Measurements from ENCODE around the gene ARFGAP2. TPM values are rescaled to one million over a fixed set of nuclear protein-coding genes. Genes with fewer than 3 reads are reported as not detected.

Gene ARFGAP2
- total and polyA plus RNA-seq, 2 donors: 60.6 to 64.8 TPM

DNA sequence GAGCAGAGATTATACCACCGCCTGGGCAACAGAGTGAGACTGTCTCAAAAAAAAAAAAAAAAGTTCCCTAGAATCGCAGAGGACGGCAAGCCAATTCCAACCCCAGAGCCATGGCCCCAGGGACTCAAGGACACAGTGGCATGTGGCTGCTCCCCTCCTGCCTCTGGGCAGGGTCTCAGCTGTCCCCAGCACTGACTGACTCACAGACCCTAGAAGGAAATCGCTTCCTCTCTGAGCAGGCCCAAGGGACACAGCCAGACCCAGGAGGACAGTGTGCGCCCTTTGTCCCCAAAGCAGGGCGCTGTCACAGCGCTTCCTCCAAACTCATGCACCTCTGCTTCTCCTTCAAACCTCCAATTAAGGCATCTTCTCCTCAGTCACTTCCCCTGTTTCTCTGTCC, 7.3 kb upstream of the ARFGAP2 start:
- Histone ChIP-seq H3K4me1 (ENCODE audit: control insufficient read depth in 2 of 2, insufficient read depth in 2 of 2, low read length in 2 of 2) (peaks cover 7 to 19% of the 10 kb centered on the region in 2 donors), H3K27me3 (ENCODE audit: control insufficient read depth in 2 of 2, insufficient read depth in 1 of 2, low read length in 1 of 2) (peaks cover 41 to 59% of the 10 kb centered on the region in 2 donors), H3K36me3 (ENCODE audit: control insufficient read depth in 2 of 2, insufficient read depth in 2 of 2, low read length in 1 of 2) (no peaks in the 10 kb centered on the region), H3K4me3 (ENCODE audit: low read length in 2 of 2) (no peak overlapping the region), H3K27ac (ENCODE audit: low read depth in 1 of 2, low read length in 1 of 2) (no peak overlapping the region), H3K9me3 (ENCODE audit: control insufficient read depth in 2 of 2, insufficient read depth in 1 of 2, low read length in 1 of 2) (peaks cover 0 to 10% of the 10 kb centered on the region in 2 donors)
- over 99% methylated on average over 7 of the region's 7 CpGs for WGBS
- DNase-seq (ENCODE audit: low read depth in 6 of 9, low spot score in 9 of 9): no peak

DNA sequence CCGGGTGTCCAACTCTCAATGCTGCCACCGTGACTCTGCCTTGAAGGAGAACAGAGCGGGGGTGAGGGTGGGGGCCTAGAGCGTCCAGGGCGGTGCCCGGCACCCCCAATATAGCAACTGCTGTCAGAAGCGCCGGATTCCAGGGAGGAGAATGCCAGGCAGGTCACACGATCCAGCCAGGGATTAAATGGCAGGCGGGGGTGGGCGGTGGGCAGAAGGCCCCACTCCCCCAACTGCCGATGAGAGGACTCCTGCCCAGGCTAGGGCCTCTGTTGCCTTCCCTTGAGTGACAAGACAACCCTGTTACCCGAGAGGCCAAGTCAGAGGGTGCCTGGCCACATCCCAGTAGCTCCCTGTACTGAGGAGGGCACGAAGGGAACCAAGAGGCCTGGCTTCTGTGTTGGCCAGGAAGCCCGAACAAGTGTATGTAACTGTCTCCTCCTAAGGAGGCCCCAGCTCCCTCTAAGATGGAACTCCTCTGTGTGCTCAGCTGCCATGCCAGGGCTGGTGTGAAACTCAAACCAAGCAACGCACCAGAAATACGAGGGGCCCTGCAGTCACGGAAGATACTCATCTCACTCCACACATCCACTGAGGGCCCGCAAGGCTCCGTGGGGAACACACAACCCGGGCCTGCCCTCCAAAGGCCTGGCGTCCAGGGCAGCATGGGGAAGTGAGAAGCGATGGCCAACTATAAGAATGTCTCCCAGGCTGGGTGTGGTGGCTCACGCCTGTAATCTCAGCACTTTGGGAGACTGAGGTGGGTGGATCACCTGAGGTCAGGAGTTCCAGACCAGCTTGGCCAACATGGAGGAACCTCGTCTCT, 6.6 kb upstream of the ARFGAP2 start:
- Histone ChIP-seq H3K27me3 (ENCODE audit: control insufficient read depth in 2 of 2, insufficient read depth in 1 of 2, low read length in 1 of 2) (peaks cover 39 to 52% of the 10 kb centered on the region in 2 donors), H3K36me3 (ENCODE audit: control insufficient read depth in 2 of 2, insufficient read depth in 2 of 2, low read length in 1 of 2) (no peaks in the 10 kb centered on the region), H3K27ac (ENCODE audit: low read depth in 1 of 2, low read length in 1 of 2) (no peak overlapping the region), H3K4me1 (ENCODE audit: control insufficient read depth in 2 of 2, insufficient read depth in 2 of 2, low read length in 2 of 2) (peaks cover 7 to 19% of the 10 kb centered on the region in 2 donors), H3K9me3 (ENCODE audit: control insufficient read depth in 2 of 2, insufficient read depth in 1 of 2, low read length in 1 of 2) (peaks cover 0 to 10% of the 10 kb centered on the region in 2 donors), H3K4me3 (ENCODE audit: low read length in 2 of 2) (no peak overlapping the region)
- 97% methylated on average over 25 of the region's 25 CpGs for WGBS
- DNase-seq (ENCODE audit: low read depth in 6 of 9, low spot score in 9 of 9): no peak

DNA sequence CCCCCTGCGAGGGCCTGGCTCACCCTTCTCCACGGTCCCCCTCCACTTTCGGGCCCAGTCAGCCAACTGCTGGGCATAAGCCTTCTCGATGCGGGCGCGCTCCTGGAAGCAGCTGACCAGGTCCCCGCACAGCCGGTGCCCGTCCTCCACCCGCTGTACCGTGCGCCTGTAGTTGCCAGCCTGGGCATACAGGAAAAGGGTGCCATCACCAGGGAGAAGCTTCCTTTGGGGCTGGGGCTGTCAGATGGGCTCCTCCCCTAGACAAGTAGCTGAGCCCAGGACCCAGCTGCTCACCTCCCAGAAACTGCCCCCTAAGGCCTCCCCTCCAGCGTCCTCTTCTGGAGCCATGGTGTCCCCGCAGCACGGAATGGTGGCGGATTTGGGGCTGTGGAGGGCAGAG, 5.7 kb upstream of the ARFGAP2 start:
- Histone ChIP-seq H3K36me3 (ENCODE audit: control insufficient read depth in 2 of 2, insufficient read depth in 2 of 2, low read length in 1 of 2) (no peaks in the 10 kb centered on the region), H3K27me3 (ENCODE audit: control insufficient read depth in 2 of 2, insufficient read depth in 1 of 2, low read length in 1 of 2) (peaks cover 32 to 43% of the 10 kb centered on the region in 2 donors), H3K4me3 (ENCODE audit: low read length in 2 of 2) (no peak overlapping the region), H3K27ac (ENCODE audit: low read depth in 1 of 2, low read length in 1 of 2) (no peak overlapping the region), H3K4me1 (ENCODE audit: control insufficient read depth in 2 of 2, insufficient read depth in 2 of 2, low read length in 2 of 2) (peaks cover 7 to 21% of the 10 kb centered on the region in 2 donors), H3K9me3 (ENCODE audit: control insufficient read depth in 2 of 2, insufficient read depth in 1 of 2, low read length in 1 of 2) (peaks cover 0 to 10% of the 10 kb centered on the region in 2 donors)
- WGBS: 97% methylated on average over 17 of the region's 17 CpGs
- DNase-seq (ENCODE audit: low read depth in 6 of 9, low spot score in 9 of 9): no peak

DNA sequence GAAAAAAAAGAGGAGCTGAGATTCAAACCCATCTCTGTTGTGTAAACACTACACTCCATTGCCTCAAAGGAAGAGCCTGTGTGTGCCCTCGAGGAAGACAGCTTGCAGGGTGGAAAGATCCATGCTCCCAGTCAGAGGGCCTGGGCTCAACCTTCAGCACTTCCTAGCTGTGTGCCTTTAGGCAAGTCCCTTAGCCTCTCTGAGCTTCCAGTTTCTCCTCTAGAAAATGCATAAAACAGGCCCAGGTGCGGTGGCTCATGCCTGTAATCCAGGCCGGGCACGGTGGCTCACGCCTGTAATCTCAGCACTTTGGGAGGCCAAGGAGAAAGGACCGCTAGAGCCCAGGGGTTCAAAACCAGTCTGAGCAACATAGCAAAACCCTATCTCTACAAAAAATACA, 4.6 kb upstream of the ARFGAP2 start:
- Histone ChIP-seq H3K4me1 (ENCODE audit: control insufficient read depth in 2 of 2, insufficient read depth in 2 of 2, low read length in 2 of 2) (peaks cover 0 to 14% of the 10 kb centered on the region in 2 donors), H3K36me3 (ENCODE audit: control insufficient read depth in 2 of 2, insufficient read depth in 2 of 2, low read length in 1 of 2) (no peaks in the 10 kb centered on the region), H3K4me3 (ENCODE audit: low read length in 2 of 2) (no peak overlapping the region), H3K9me3 (ENCODE audit: control insufficient read depth in 2 of 2, insufficient read depth in 1 of 2, low read length in 1 of 2) (peaks cover 0 to 10% of the 10 kb centered on the region in 2 donors), H3K27ac (ENCODE audit: low read depth in 1 of 2, low read length in 1 of 2) (no peak overlapping the region), H3K27me3 (ENCODE audit: control insufficient read depth in 2 of 2, insufficient read depth in 1 of 2, low read length in 1 of 2) (peaks cover 21 to 32% of the 10 kb centered on the region in 2 donors)
- 95% methylated on average over 6 of the region's 6 CpGs for WGBS
- no peak for DNase-seq (ENCODE audit: low read depth in 6 of 9, low spot score in 9 of 9)

DNA sequence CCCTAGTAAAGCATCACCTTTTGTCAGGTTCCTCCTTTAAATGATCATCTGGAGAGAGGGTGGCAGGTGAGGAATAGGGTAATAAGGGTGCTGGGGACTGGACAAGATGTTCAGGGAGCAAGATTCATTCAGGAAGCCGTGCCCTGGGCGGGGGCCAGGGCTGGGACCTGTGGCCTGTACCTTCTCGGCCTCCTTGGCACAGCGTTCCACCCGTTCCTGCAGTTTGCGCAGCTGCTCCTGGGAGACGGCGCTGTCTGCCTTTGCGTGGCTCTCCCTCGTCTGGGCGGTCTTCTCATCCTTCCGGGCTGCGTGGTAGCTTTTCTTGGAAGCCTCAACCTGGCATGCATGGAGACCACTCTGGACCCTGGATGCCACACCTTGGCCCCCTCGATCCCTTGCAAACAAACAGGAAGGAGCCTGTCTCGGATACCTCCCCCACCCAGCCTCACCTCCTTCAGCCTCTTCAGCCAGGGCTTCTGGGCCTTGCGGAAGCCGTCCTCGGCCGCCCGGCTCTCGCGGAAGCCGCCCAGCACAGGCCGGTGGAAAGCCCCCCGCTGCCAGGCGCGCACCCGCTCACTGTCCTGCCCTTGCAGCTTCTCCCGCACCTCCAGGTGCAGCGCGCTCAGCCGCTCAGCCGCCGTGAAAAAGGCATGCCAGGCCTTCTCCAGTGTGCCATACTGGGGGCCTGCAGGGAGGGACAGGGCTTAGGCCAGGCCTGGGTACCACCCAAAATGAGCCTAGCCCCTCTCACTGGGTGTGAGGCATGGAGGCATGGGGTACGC, 3.5 kb upstream of the ARFGAP2 start:
- Histone ChIP-seq H3K4me1 (ENCODE audit: control insufficient read depth in 2 of 2, insufficient read depth in 2 of 2, low read length in 2 of 2) (peaks cover 5 to 20% of the 10 kb centered on the region in 2 donors), H3K27ac (ENCODE audit: low read depth in 1 of 2, low read length in 1 of 2) (no peak overlapping the region), H3K36me3 (ENCODE audit: control insufficient read depth in 2 of 2, insufficient read depth in 2 of 2, low read length in 1 of 2) (peaks cover under 1 to 2% of the 10 kb centered on the region in 2 donors), H3K27me3 (ENCODE audit: control insufficient read depth in 2 of 2, insufficient read depth in 1 of 2, low read length in 1 of 2) (peaks cover 10 to 22% of the 10 kb centered on the region in 2 donors), H3K9me3 (ENCODE audit: control insufficient read depth in 2 of 2, insufficient read depth in 1 of 2, low read length in 1 of 2) (peaks cover 0 to 3% of the 10 kb centered on the region in 2 donors), H3K4me3 (ENCODE audit: low read length in 2 of 2) (no peak overlapping the region)
- WGBS: 98% methylated on average over 35 of the region's 35 CpGs
- DNase-seq (ENCODE audit: low read depth in 6 of 9, low spot score in 9 of 9): no peak

DNA sequence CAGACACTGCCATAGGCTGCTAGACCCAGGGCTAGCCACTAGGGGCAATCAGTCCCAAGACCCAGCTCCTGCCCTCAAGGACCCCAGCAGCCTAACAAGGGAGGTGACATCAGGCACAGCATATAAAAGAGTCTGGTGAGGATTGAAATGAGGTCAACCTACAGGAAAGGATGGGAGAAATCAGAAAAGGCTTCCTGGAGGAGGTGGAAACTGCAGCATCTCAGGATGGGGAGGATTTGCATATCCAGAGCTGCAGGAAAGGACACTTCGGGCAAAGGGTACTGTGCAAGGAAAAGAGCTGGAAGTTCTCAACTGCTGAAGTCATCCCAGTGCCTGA, 2.9 kb upstream of the ARFGAP2 start:
- no peak overlapping the region for H3K4me3 ChIP-seq (ENCODE audit: low read length in 2 of 2)
- H3K27ac ChIP-seq (ENCODE audit: low read depth in 1 of 2, low read length in 1 of 2): no peak overlapping the region
- no peaks in the 10 kb centered on the region for H3K9me3 ChIP-seq (ENCODE audit: control insufficient read depth in 2 of 2, insufficient read depth in 1 of 2, low read length in 1 of 2)
- H3K27me3 ChIP-seq (ENCODE audit: control insufficient read depth in 2 of 2, insufficient read depth in 1 of 2, low read length in 1 of 2): peaks cover 5 to 16% of the 10 kb centered on the region in 2 donors
- H3K36me3 ChIP-seq (ENCODE audit: control insufficient read depth in 2 of 2, insufficient read depth in 2 of 2, low read length in 1 of 2): peaks cover 6 to 8% of the 10 kb centered on the region in 2 donors
- WGBS: 94% methylated on average over 1 of the region's 1 CpG
- DNase-seq (ENCODE audit: low read depth in 6 of 9, low spot score in 9 of 9): peak in 3 of 9 donors; percentile 31 to 69 (median 49)
- H3K4me1 ChIP-seq (ENCODE audit: control insufficient read depth in 2 of 2, insufficient read depth in 2 of 2, low read length in 2 of 2): peaks cover 5 to 25% of the 10 kb centered on the region in 2 donors

DNA sequence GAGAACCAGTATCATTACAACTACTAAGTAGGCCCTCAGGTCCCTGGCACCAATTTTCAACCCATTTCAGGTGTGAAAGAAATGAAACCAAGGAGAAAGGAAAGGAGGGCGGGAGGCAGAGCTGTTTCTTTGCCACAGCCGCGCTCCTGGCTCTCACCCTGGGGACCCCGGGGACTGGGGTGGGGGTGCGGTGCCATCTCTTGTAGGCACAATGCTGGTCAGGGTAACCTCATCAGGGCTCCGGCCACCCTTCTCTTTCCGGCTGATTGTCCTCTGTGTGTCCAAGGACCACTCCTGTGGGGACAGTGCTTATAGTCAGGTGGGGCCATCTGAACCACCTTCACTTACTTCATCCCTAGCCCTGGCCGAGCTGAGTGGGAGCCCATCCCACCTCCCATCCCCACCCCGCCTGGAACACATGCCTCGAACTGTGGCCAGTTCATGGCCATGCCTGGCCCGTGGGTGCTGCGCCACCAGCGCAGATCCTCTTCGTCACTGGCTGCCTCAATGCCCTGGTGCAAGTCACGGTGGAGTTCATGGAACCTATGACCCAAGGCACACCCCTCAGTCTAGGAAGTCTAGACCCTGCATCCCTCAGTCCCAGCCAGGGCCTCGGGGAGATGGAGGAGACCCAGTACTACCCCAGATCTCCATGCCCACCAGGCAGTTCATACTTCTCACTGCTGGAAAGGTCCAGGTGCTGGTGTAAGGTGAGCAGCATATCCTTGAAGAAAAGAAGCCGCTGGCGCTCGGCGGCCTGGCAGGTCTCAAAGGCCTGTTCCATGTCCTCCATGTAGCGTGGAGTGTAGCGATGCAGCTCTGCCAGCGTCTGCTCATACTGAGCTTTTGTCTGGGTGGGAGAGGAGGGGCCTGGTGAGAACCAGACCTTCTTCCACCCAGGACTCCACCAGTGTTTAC, 2.3 kb upstream of the ARFGAP2 start:
- Histone ChIP-seq H3K36me3 (ENCODE audit: control insufficient read depth in 2 of 2, insufficient read depth in 2 of 2, low read length in 1 of 2) (peaks cover 8 to 10% of the 10 kb centered on the region in 2 donors), H3K27ac (ENCODE audit: low read depth in 1 of 2, low read length in 1 of 2) (no peak overlapping the region), H3K27me3 (ENCODE audit: control insufficient read depth in 2 of 2, insufficient read depth in 1 of 2, low read length in 1 of 2) (peaks cover 2 to 10% of the 10 kb centered on the region in 2 donors), H3K4me3 (ENCODE audit: low read length in 2 of 2) (no peak overlapping the region), H3K4me1 (ENCODE audit: control insufficient read depth in 2 of 2, insufficient read depth in 2 of 2, low read length in 2 of 2) (peaks cover 5 to 26% of the 10 kb centered on the region in 2 donors), H3K9me3 (ENCODE audit: control insufficient read depth in 2 of 2, insufficient read depth in 1 of 2, low read length in 1 of 2) (no peaks in the 10 kb centered on the region)
- 98% methylated on average over 23 of the region's 23 CpGs for WGBS
- no peak for DNase-seq (ENCODE audit: low read depth in 6 of 9, low spot score in 9 of 9)

DNA sequence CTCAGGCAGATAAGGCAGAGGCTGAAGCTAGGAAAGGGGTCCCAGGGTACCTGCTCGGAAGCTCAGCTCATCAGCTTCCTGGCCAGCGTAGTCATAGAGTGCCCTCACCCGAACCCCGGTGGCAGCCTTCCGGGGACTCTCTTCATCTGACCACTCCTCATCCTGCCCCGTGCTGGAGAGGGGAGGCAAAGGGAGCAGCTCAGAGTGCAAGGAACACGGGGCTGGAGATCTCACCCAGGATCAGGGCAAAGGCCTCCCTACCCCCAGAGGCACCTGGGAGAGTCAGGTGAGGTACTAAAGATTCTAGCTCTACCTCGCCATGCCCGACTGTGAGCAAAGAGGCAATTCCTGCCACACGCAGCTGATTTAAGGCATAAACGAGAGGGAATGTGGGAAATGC, 1.6 kb upstream of the ARFGAP2 start:
- no peak overlapping the region for H3K27ac ChIP-seq (ENCODE audit: low read depth in 1 of 2, low read length in 1 of 2)
- H3K4me3 ChIP-seq (ENCODE audit: low read length in 2 of 2): no peak overlapping the region
- H3K27me3 ChIP-seq (ENCODE audit: control insufficient read depth in 2 of 2, insufficient read depth in 1 of 2, low read length in 1 of 2): peaks cover 2 to 6% of the 10 kb centered on the region in 2 donors
- no peak for DNase-seq (ENCODE audit: low read depth in 6 of 9, low spot score in 9 of 9)
- no peaks in the 10 kb centered on the region for H3K9me3 ChIP-seq (ENCODE audit: control insufficient read depth in 2 of 2, insufficient read depth in 1 of 2, low read length in 1 of 2)
- H3K36me3 ChIP-seq (ENCODE audit: control insufficient read depth in 2 of 2, insufficient read depth in 2 of 2, low read length in 1 of 2): peaks cover 15 to 17% of the 10 kb centered on the region in 2 donors
- H3K4me1 ChIP-seq (ENCODE audit: control insufficient read depth in 2 of 2, insufficient read depth in 2 of 2, low read length in 2 of 2): peaks cover 5 to 26% of the 10 kb centered on the region in 2 donors
- 97% methylated on average over 11 of the region's 11 CpGs for WGBS

Measured in thymus (tissue), 11 donors.